Measurements from ENCODE around the gene MYCT1. TPM values are rescaled to one million over a fixed set of nuclear protein-coding genes. Genes with fewer than 3 reads are reported as not detected.

Gene MYCT1
- total and polyA plus RNA-seq, 10 donors, result 8.8 to 67.4 (median 53.1) TPM

- Histone ChIP-seq H3K27ac (no peak overlapping the region), H3K4me1 (no peaks in the 10 kb centered on the region), H3K27me3 (replicated peaks in 1 of 7) (no peaks in the 10 kb centered on the region), H3K36me3 (no peaks in the 10 kb centered on the region), H3K9me3 (peaks cover 0 to 21% (median 17%) of the 10 kb centered on the region in 8 donors), H3K4me3 (no peak overlapping the region)
- TF ChIP-seq POLR2AphosphoS5 (IDR thresholded peaks at IDR 0.05), result no peak
- no peak for TF ChIP-seq CTCF (IDR thresholded peaks at IDR 0.05 in 8 of 11, conservative IDR thresholded peaks at IDR 0.05 in 3 of 11)
- TF ChIP-seq POLR2A (IDR thresholded peaks at IDR 0.05), result no peak
- DNase-seq, result no peak
- intact Hi-C loops (cut with DNase I; ENCODE audit: low total_unique reads), result no loop called here
- WGBS, 5 donors, result 42 to 69% (median 55%) methylated on average over 3 of the region's 3 CpGs
These were observed 18.6 kb downstream of the MYCT1 start for GRCh38 chr6:152716322-152716721.

- no peak overlapping the region for H3K27ac ChIP-seq
- 45 to 61% (median 51%) methylated on average over 3 of the region's 3 CpGs for WGBS, 5 donors
- peaks cover 0 to 13% (median 0%) of the 10 kb centered on the region in 6 donors for H3K36me3 ChIP-seq
- intact Hi-C loops (cut with DNase I; ENCODE audit: low total_unique reads), result no loop called here
- H3K27me3 ChIP-seq (replicated peaks in 1 of 7), result no peaks in the 10 kb centered on the region
- TF ChIP-seq CTCF (IDR thresholded peaks at IDR 0.05 in 8 of 11, conservative IDR thresholded peaks at IDR 0.05 in 3 of 11) (no peak), POLR2AphosphoS5 (IDR thresholded peaks at IDR 0.05) (peak in 1 of 3 donors; percentile 10), POLR2A (IDR thresholded peaks at IDR 0.05) (no peak)
- DNase-seq, result no peak
- H3K9me3 ChIP-seq, result no peaks in the 10 kb centered on the region
- no peaks in the 10 kb centered on the region for H3K4me1 ChIP-seq
- no peak overlapping the region for H3K4me3 ChIP-seq
These were observed 23.3 kb downstream of the MYCT1 start for GRCh38 chr6:152720974-152721373.

GRCh38 chr6:152721956-152722355 lies 24.3 kb downstream of the MYCT1 start:
- no peak overlapping the region for H3K4me3 ChIP-seq
- H3K27me3 ChIP-seq (replicated peaks in 1 of 7), result no peaks in the 10 kb centered on the region
- TF ChIP-seq POLR2A (IDR thresholded peaks at IDR 0.05), result no peak
- TF ChIP-seq CTCF (IDR thresholded peaks at IDR 0.05 in 8 of 11, conservative IDR thresholded peaks at IDR 0.05 in 3 of 11), result no peak
- no peak for TF ChIP-seq POLR2AphosphoS5 (IDR thresholded peaks at IDR 0.05)
- H3K27ac ChIP-seq, result no peak overlapping the region
- H3K4me1 ChIP-seq, result no peaks in the 10 kb centered on the region
- 86 to 95% (median 93%) methylated on average over 4 of the region's 4 CpGs for WGBS, 5 donors
- no peaks in the 10 kb centered on the region for H3K9me3 ChIP-seq
- peaks cover 0 to 13% (median 0%) of the 10 kb centered on the region in 6 donors for H3K36me3 ChIP-seq
- DNase-seq, result peak; percentile 33
- intact Hi-C loops (cut with DNase I; ENCODE audit: low total_unique reads), result no loop called here

GRCh38 chr6:152723398-152723797 lies 25.7 kb downstream of the MYCT1 start:
- TF ChIP-seq POLR2AphosphoS5 (IDR thresholded peaks at IDR 0.05), result no peak
- TF ChIP-seq POLR2A (IDR thresholded peaks at IDR 0.05), result no peak
- no peak for TF ChIP-seq CTCF (IDR thresholded peaks at IDR 0.05 in 8 of 11, conservative IDR thresholded peaks at IDR 0.05 in 3 of 11)
- Histone ChIP-seq H3K27me3 (replicated peaks in 1 of 7) (no peaks in the 10 kb centered on the region), H3K27ac (no peak overlapping the region), H3K4me3 (no peak overlapping the region), H3K4me1 (no peaks in the 10 kb centered on the region), H3K36me3 (peaks cover 0 to 13% (median 0%) of the 10 kb centered on the region in 6 donors), H3K9me3 (no peaks in the 10 kb centered on the region)
- DNase-seq, result no peak
- intact Hi-C loops (cut with DNase I; ENCODE audit: low total_unique reads), result no loop called here
- 74 to 88% (median 79%) methylated on average over 1 of the region's 1 CpG for WGBS, 5 donors
